MCF 10A (cell line): ENCODE measurements around the gene OXT. TPM values are rescaled to one million over a fixed set of nuclear protein-coding genes. Genes with fewer than 3 reads are reported as not detected.

Experiments used
- BruUV-seq: library from RNA; stranded (reverse); fragments of 400-500 nt; replicated peaks from 2 replicates; lab custom pipeline; 2021; lab: Mats Ljungman, UMichigan
- CTCF ChIA-PET: fragments of 300-600 bp; sonication (Branson Sonifier 250); formaldehyde crosslinking; extraction: SDS; loops from one replicate; lab custom pipeline; 2021; ENCODE audit warnings: antibody characterized with exemption, inconsistent platforms; lab: Yijun Ruan, JAX
- POLR2A ChIA-PET: fragments of 300-600, 350-650 bp; sonication (Branson Sonifier 250); formaldehyde crosslinking; extraction: SDS; loops from one replicate; lab custom pipeline; 2020; ENCODE audit warnings: antibody characterized with exemption, inconsistent platforms; lab: Yijun Ruan, JAX
- DNase-seq: peaks from one replicate; pipeline ENCODE4 v3.0.0-alpha.2; 2018; ENCODE audit not compliant: unreplicated experiment
- H3K27ac Mint-ChIP-seq: one replicate; pipeline ENCODE4 v1.8.0; 2022; ENCODE audit warnings: mild to moderate bottlenecking, low read depth, mixed read lengths; ENCODE audit not compliant: unreplicated experiment
- H3K27me3 Mint-ChIP-seq: one replicate; pipeline ENCODE4 v1.8.0; 2022; ENCODE audit warnings: mixed read lengths; ENCODE audit not compliant: insufficient read depth, unreplicated experiment
- H3K36me3 Mint-ChIP-seq: one replicate; pipeline ENCODE4 v1.8.0; 2022; ENCODE audit warnings: mild to moderate bottlenecking, moderate library complexity, mixed read lengths; ENCODE audit not compliant: insufficient read depth, unreplicated experiment
- H3K4me1 Mint-ChIP-seq: one replicate; pipeline ENCODE4 v1.8.0; 2022; ENCODE audit warnings: mixed read lengths; ENCODE audit not compliant: insufficient read depth, unreplicated experiment
- H3K4me3 Mint-ChIP-seq: one replicate; pipeline ENCODE4 v1.8.0; 2022; ENCODE audit warnings: mild to moderate bottlenecking, moderate library complexity, mixed read lengths; ENCODE audit not compliant: unreplicated experiment
- H3K9me3 Mint-ChIP-seq: one replicate; pipeline ENCODE4 v1.8.0; 2022; ENCODE audit warnings: mixed read lengths; ENCODE audit not compliant: unreplicated experiment
- intact Hi-C: fragments of 100-400 bp; cut with micrococcal nuclease; formaldehyde crosslinking; loops from 2 replicates; pipeline ENCODE4 v1.14.1; 2022
- total RNA-seq: library from RNA; stranded (reverse); gene quantifications from 2 replicates; pipeline ENCODE4 v1.2.3, GENCODE V29; 2022
- TF ChIP-seq, protein P1 (sequence below): fragments of 200-600 bp; IDR thresholded peaks from one replicate; pipeline ENCODE4 v1.8.0; 2022; ENCODE audit warnings: antibody characterized with exemption, mild to moderate bottlenecking; ENCODE audit not compliant: unreplicated experiment

Gene OXT
- total RNA-seq, 1 experiment from 2014 or later = not detected

DNA sequence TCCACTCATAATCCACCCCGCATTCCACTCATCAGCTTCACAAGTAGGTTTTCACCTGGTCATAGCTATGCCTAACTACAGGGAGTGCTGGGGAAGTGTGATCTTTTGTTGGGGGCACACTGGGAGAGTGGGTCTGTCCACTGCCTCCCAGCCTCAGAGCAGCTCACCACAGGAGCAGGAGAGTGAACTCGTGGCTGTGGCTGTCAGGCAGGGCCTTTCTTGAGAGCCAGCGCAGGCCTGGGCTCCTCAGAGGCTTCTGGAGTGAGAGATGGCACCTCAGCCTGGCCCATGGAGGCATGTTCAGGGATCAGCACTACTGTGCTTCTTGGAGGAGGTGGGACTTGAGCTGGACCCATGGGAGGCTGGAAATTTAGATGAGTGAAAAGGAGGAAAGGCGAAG is 32.0 kb upstream of the OXT start:
- DNase-seq = no peak
- Mint-ChIP-seq H3K36me3 (peaks cover 29% of the 10 kb centered on the region), H3K27me3 (no peaks in the 10 kb centered on the region), H3K4me1 (peaks cover 6% of the 10 kb centered on the region), H3K27ac (no peak overlapping the region), H3K9me3 (no peaks in the 10 kb centered on the region), H3K4me3 (no peak overlapping the region)
- BruUV-seq = no TSS peak
- TF ChIP-seq, protein P1, sequence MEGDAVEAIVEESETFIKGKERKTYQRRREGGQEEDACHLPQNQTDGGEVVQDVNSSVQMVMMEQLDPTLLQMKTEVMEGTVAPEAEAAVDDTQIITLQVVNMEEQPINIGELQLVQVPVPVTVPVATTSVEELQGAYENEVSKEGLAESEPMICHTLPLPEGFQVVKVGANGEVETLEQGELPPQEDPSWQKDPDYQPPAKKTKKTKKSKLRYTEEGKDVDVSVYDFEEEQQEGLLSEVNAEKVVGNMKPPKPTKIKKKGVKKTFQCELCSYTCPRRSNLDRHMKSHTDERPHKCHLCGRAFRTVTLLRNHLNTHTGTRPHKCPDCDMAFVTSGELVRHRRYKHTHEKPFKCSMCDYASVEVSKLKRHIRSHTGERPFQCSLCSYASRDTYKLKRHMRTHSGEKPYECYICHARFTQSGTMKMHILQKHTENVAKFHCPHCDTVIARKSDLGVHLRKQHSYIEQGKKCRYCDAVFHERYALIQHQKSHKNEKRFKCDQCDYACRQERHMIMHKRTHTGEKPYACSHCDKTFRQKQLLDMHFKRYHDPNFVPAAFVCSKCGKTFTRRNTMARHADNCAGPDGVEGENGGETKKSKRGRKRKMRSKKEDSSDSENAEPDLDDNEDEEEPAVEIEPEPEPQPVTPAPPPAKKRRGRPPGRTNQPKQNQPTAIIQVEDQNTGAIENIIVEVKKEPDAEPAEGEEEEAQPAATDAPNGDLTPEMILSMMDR = no peak
- ChIA-PET CTCF (interaction anchor here (0.8 to 1.3 kb wide), 2 partner anchors 14 to 40 kb away, joined by 3 to 5 read pairs; no protein-coding TSS in a partner anchor), POLR2A (interaction anchor here (0.7 to 0.8 kb wide), 2 partner anchors 55 to 122 kb away, joined by 3 read pairs; no protein-coding TSS in a partner anchor)
- intact Hi-C loops = no loop called here

- no peaks in the 10 kb centered on the region for H3K9me3 Mint-ChIP-seq
- CTCF ChIA-PET = no interaction called here
- intact Hi-C loops = no loop called here
- BruUV-seq = no TSS peak
- TF ChIP-seq, protein P1 = no peak
- H3K4me1 Mint-ChIP-seq = peaks cover 6% of the 10 kb centered on the region
- no peak overlapping the region for H3K27ac Mint-ChIP-seq
- no peak overlapping the region for H3K4me3 Mint-ChIP-seq
- POLR2A ChIA-PET = interaction anchor here (0.8 kb wide), 1 partner anchor 56 kb away, joined by 3 read pairs; no protein-coding TSS in a partner anchor
- no peaks in the 10 kb centered on the region for H3K27me3 Mint-ChIP-seq
- peaks cover 24% of the 10 kb centered on the region for H3K36me3 Mint-ChIP-seq
- DNase-seq = no peak
Observed at GRCh38 chr20:3040086-3040485, 31.3 kb upstream of the OXT start.

DNA sequence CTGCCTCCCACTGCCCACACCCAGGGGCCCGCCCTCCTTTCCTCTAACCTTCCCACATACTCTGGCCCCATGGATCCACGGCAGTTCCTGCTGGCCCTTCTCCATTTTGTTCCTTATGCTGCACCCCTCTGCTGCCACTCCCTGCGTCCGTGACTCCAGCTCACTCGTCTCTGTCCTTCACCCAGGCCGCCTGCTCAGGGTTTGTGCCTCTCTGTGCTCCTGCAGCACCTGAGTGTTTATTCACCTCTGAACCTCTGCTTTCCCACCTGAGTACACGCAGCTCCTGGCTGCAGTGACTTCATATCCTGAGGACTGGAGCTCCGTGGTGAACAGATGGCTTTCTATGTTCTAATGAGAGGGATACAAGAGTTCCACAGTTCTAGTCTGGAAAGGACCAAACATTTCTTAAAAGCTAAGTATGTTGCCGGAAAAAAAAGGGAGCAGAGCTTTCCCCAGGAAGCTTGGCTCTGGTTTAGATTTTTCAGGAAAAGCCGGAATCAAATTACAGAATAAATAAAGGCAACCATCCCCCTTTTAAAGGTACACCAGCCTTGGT is 29.5 kb upstream of the OXT start:
- no peak for DNase-seq
- H3K36me3 Mint-ChIP-seq = peaks cover 28% of the 10 kb centered on the region
- CTCF ChIA-PET = interaction anchor here (3.2 kb wide), 1 partner anchor 11 kb away, joined by 22 read pairs; no protein-coding TSS in a partner anchor
- BruUV-seq = no TSS peak
- H3K27ac Mint-ChIP-seq = no peak overlapping the region
- TF ChIP-seq, protein P1 = no peak
- intact Hi-C loops = no loop called here
- H3K9me3 Mint-ChIP-seq = no peaks in the 10 kb centered on the region
- POLR2A ChIA-PET = no interaction called here
- H3K27me3 Mint-ChIP-seq = no peaks in the 10 kb centered on the region
- H3K4me3 Mint-ChIP-seq = no peak overlapping the region
- H3K4me1 Mint-ChIP-seq = peaks cover 10% of the 10 kb centered on the region

DNA sequence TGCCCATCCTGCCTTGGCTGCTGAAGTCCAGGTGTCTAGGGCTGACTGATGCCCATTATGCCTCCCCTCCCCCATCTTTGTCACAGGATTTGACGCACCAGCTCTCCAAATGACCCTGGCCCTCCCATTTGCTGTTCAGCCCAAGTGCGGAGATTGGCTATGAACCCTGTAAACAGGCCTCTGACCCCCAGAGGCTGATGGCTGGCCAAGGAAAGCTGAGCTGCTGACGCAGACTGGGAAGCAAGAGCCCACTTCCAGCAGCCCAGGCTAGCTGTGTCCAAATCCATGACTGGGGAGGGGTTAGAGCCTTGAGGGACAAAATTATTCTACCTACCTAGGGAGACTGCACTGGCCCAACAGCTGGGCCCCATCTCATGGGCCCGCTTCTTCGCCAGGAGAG is 28.8 kb upstream of the OXT start:
- no TSS peak for BruUV-seq
- TF ChIP-seq, protein P1 = no peak
- no peaks in the 10 kb centered on the region for H3K9me3 Mint-ChIP-seq
- intact Hi-C loops = no loop called here
- POLR2A ChIA-PET = interaction anchor here (0.7 kb wide), 1 partner anchor 180 kb away, joined by 3 read pairs; no protein-coding TSS in a partner anchor
- no peak overlapping the region for H3K27ac Mint-ChIP-seq
- no peaks in the 10 kb centered on the region for H3K27me3 Mint-ChIP-seq
- peaks cover 33% of the 10 kb centered on the region for H3K36me3 Mint-ChIP-seq
- DNase-seq = no peak
- peaks cover 12% of the 10 kb centered on the region for H3K4me1 Mint-ChIP-seq
- no peak overlapping the region for H3K4me3 Mint-ChIP-seq
- CTCF ChIA-PET = interaction anchor here (3.2 kb wide), 1 partner anchor 10 kb away, joined by 22 read pairs; no protein-coding TSS in a partner anchor
